C4-2B (cell line): Measurements from ENCODE around the gene CDK14.

Experiments
- CTCF ChIP-seq: fragments of 450-650 bp; conservative IDR thresholded peaks from 2 replicates; pipeline ENCODE4 v1.5.1; 2017; ENCODE audit warnings: mild to moderate bottlenecking
- ZFX ChIP-seq: fragments of 450-650 bp; IDR thresholded peaks from 2 replicates; pipeline ENCODE4 v1.6.1; 2017

GRCh38 chr7:90900628-90901356, 304.7 kb downstream of the CDK14 start:
- TF ChIP-seq CTCF (no peak), ZFX (no peak)
